Measurements from ENCODE around the gene BRD2. TPM values are rescaled to one million over a fixed set of nuclear protein-coding genes. Genes with fewer than 3 reads are reported as not detected.

The BRD2 gene
- total and polyA plus RNA-seq, 2 of the 4 experiments (the other 2 are of a cell fraction): 99.5 to 144 TPM

- H4K91ac ChIP-seq (ENCODE audit: insufficient read depth, low read depth, low read length): no peak overlapping the region
- H2AFZ ChIP-seq (replicated peaks; ENCODE audit: low read length, poor library complexity): peak overlapping the region; percentile 72
- WGBS, 2 experiments (ENCODE audit: extremely low coverage in 2 of 2, insufficient read length in 1 of 2): no CpG with 5 or more reads among the region's 3 CpGs
- dilution Hi-C loops (cut with HindIII; ENCODE audit: low sequenced_read_pairs, unreplicated experiment) (no loop called here), in situ Hi-C loops (cut with MboI; ENCODE audit: low sequenced_read_pairs) (no loop called here), intact Hi-C loops (cut with micrococcal nuclease) (loop anchor here (1.0 to 2.0 kb wide), 4 partner anchors 20 to 51 kb away; partner anchors contain the start of gene HLA-DMA)
- TF ChIP-seq CTCF (conservative IDR thresholded peaks at IDR 0.05; ENCODE audit: low read depth, low read length) (peak; percentile 85), MAFK (IDR thresholded peaks at IDR 0.05; ENCODE audit: low read depth, low read length) (no peak), SMC3 (IDR thresholded peaks at IDR 0.05; ENCODE audit: low read depth, low read length) (peak; percentile 88), RFX5 (IDR thresholded peaks at IDR 0.05; ENCODE audit: low read depth, low read length) (peak; percentile 35; the same call in 1 of the 2 replicates), RAD21 (IDR thresholded peaks at IDR 0.05; ENCODE audit: low read length) (peak; percentile 80), CEBPB (IDR thresholded peaks at IDR 0.05; ENCODE audit: low read depth, low read length) (no peak)
- no peak overlapping the region for H3K9ac ChIP-seq (ENCODE audit: low read depth, low read length)
- no peak overlapping the region for H3K4me2 ChIP-seq (ENCODE audit: low read depth, low read length)
- H3K4ac ChIP-seq (ENCODE audit: low read depth, low read length): no peak overlapping the region
- H3K14ac ChIP-seq (replicated peaks; ENCODE audit: low read depth, low read length): no peak overlapping the region
- no peaks in the 10 kb centered on the region for H3K36me3 ChIP-seq (ENCODE audit: control insufficient read depth, insufficient read depth, low read length)
- no peak overlapping the region for H2BK120ac ChIP-seq (ENCODE audit: low read depth, low read length)
- H4K5ac ChIP-seq (ENCODE audit: low read depth, low read length): no peak overlapping the region
- H4K20me1 ChIP-seq (ENCODE audit: insufficient read depth, low read length): no peaks in the 10 kb centered on the region
- H3K23ac ChIP-seq (ENCODE audit: low read depth, low read length): no peak overlapping the region
- no peak overlapping the region for H3K27ac ChIP-seq (ENCODE audit: insufficient read depth, low read length)
- no peaks in the 10 kb centered on the region for H3K79me1 ChIP-seq (ENCODE audit: low read depth in 1 of 2, low read length in 2 of 2)
- H3K18ac ChIP-seq (ENCODE audit: low read depth, low read length): no peak overlapping the region
- H2AK9ac ChIP-seq (replicated peaks; ENCODE audit: low read depth, low read length, poor library complexity): peak overlapping the region; percentile 65
- no peak overlapping the region for H4K8ac ChIP-seq (ENCODE audit: low read depth in 2 of 2, low read length in 2 of 2)
- ATAC-seq (ENCODE audit: low read depth) (peak; percentile 91), DNase-seq (peak; percentile 73)
- ChIA-PET CTCF (interaction anchor here (0.6 to 2.8 kb wide), 16 partner anchors 8 to 145 kb away, joined by 3 to 29 read pairs (median 5); partner anchors contain the start of genes HLA-DMA and TAP2), POLR2A (ENCODE audit: unreplicated experiment) (interaction anchor here (0.6 to 1.2 kb wide), 3 partner anchors 37 to 51 kb away, joined by 4 to 8 read pairs (median 5); no protein-coding TSS in a partner anchor)
- peak overlapping the region; percentile 43; the same call in 1 of the 2 replicates for H2BK20ac ChIP-seq (ENCODE audit: low read depth, low read length)
- 0 out of 3 replicates have a peak overlapping the region, but pooled peaks have one; percentile 9 for H2BK15ac ChIP-seq (ENCODE audit: low read depth, low read length)
- no peaks in the 10 kb centered on the region for H3K4me1 ChIP-seq (ENCODE audit: control insufficient read depth, insufficient read depth, low read length)
- H2BK5ac ChIP-seq (ENCODE audit: low read depth, low read length, poor library complexity, severe bottlenecking): no peak overlapping the region
- no peak overlapping the region for H3K56ac ChIP-seq (ENCODE audit: extremely low read depth, insufficient read depth, low read length)
- H2AK5ac ChIP-seq (ENCODE audit: low read depth, low read length): no peak overlapping the region
- no TSS peak for BruUV-seq (replicated peaks)
- peaks cover 17% of the 10 kb centered on the region for H3K27me3 ChIP-seq (ENCODE audit: control insufficient read depth, insufficient read depth, low read length)
- no peak overlapping the region for H3K4me3 ChIP-seq (ENCODE audit: insufficient read depth, low read depth, low read length)
- no peaks in the 10 kb centered on the region for H3K9me1 ChIP-seq (ENCODE audit: insufficient read depth, low read length)
- no peaks in the 10 kb centered on the region for H3K9me3 ChIP-seq (ENCODE audit: control insufficient read depth, insufficient read depth, low read length)
These were observed 34.7 kb upstream of the BRD2 start for GRCh38 chr6:32933661-32934085.
